Measurements from ENCODE around the gene MEG3. TPM values are rescaled to one million over a fixed set of nuclear protein-coding genes. Genes with fewer than 3 reads are reported as not detected.

MEG3 gene
- total RNA-seq, 2 donors from 2014 or later, result not detected

GRCh38 chr14:100860556-100861187 is 34.8 kb downstream of the MEG3 start:
- Mint-ChIP-seq H3K27ac (no peak overlapping the region), H3K4me1 (ENCODE audit: low read depth in 2 of 2) (no peaks in the 10 kb centered on the region)
- no peak for ATAC-seq

GRCh38 chr14:100861188-100861936 is 35.4 kb downstream of the MEG3 start:
- DNase-seq (ENCODE audit: low spot score) (no peak), ATAC-seq (no peak)
- H3K9me3 Mint-ChIP-seq, result no peaks in the 10 kb centered on the region
- peaks cover 0 to 4% of the 10 kb centered on the region in 2 donors for H3K27me3 Mint-ChIP-seq
- no peaks in the 10 kb centered on the region for H3K4me1 Mint-ChIP-seq (ENCODE audit: low read depth in 2 of 2)
- no peak overlapping the region for H3K4me3 Mint-ChIP-seq
- H3K27ac Mint-ChIP-seq, result no peak overlapping the region
- H3K36me3 Mint-ChIP-seq, result no peaks in the 10 kb centered on the region

More at GRCh38 chr14:100860556-100861187, 34.8 kb downstream of the MEG3 start:
- no peaks in the 10 kb centered on the region for H3K36me3 Mint-ChIP-seq
- peaks cover 0 to 4% of the 10 kb centered on the region in 2 donors for H3K27me3 Mint-ChIP-seq
- H3K4me3 Mint-ChIP-seq, result no peak overlapping the region
- no peaks in the 10 kb centered on the region for H3K9me3 Mint-ChIP-seq
- no peak for DNase-seq (ENCODE audit: low spot score)

GRCh38 chr14:100861937-100862247 is 36.0 kb downstream of the MEG3 start:
- DNase-seq (ENCODE audit: low spot score) (no peak), ATAC-seq (no peak)
- Mint-ChIP-seq H3K27me3 (peaks cover 0 to 4% of the 10 kb centered on the region in 2 donors), H3K4me3 (no peak overlapping the region), H3K36me3 (no peaks in the 10 kb centered on the region), H3K9me3 (no peaks in the 10 kb centered on the region), H3K4me1 (ENCODE audit: low read depth in 2 of 2) (no peaks in the 10 kb centered on the region), H3K27ac (no peak overlapping the region)

GRCh38 chr14:100862277-100862676 is 36.4 kb downstream of the MEG3 start:
- H3K36me3 Mint-ChIP-seq, result no peaks in the 10 kb centered on the region
- no peak for DNase-seq (ENCODE audit: low spot score)
- H3K27me3 Mint-ChIP-seq, result peaks cover 0 to 4% of the 10 kb centered on the region in 2 donors
- ATAC-seq, result no peak
- no peak overlapping the region for H3K27ac Mint-ChIP-seq
- no peaks in the 10 kb centered on the region for H3K4me1 Mint-ChIP-seq (ENCODE audit: low read depth in 2 of 2)
- no peaks in the 10 kb centered on the region for H3K9me3 Mint-ChIP-seq
- H3K4me3 Mint-ChIP-seq, result no peak overlapping the region

- Mint-ChIP-seq H3K27ac (no peak overlapping the region), H3K4me3 (no peak overlapping the region), H3K4me1 (ENCODE audit: low read depth in 2 of 2) (no peaks in the 10 kb centered on the region), H3K9me3 (no peaks in the 10 kb centered on the region), H3K27me3 (peaks cover 0 to 4% of the 10 kb centered on the region in 2 donors), H3K36me3 (no peaks in the 10 kb centered on the region)
- no peak for ATAC-seq
- DNase-seq (ENCODE audit: low spot score), result no peak
Measured at GRCh38 chr14:100862793-100863192, 36.9 kb downstream of the MEG3 start.

GRCh38 chr14:100864206-100864605 is 38.3 kb downstream of the MEG3 start:
- ATAC-seq (no peak), DNase-seq (ENCODE audit: low spot score) (peak; percentile 52)
- H3K9me3 Mint-ChIP-seq, result no peaks in the 10 kb centered on the region
- no peaks in the 10 kb centered on the region for H3K36me3 Mint-ChIP-seq
- no peak overlapping the region for H3K4me3 Mint-ChIP-seq
- no peaks in the 10 kb centered on the region for H3K4me1 Mint-ChIP-seq (ENCODE audit: low read depth in 2 of 2)
- peaks cover 0 to 4% of the 10 kb centered on the region in 2 donors for H3K27me3 Mint-ChIP-seq
- H3K27ac Mint-ChIP-seq, result no peak overlapping the region

- H3K4me3 Mint-ChIP-seq, result no peak overlapping the region
- no peaks in the 10 kb centered on the region for H3K4me1 Mint-ChIP-seq (ENCODE audit: low read depth in 2 of 2)
- H3K9me3 Mint-ChIP-seq, result no peaks in the 10 kb centered on the region
- H3K27ac Mint-ChIP-seq, result no peak overlapping the region
- peaks cover 0 to 1% of the 10 kb centered on the region in 2 donors for H3K27me3 Mint-ChIP-seq
- ATAC-seq, result no peak
- no peaks in the 10 kb centered on the region for H3K36me3 Mint-ChIP-seq
- peak; percentile 31 for DNase-seq (ENCODE audit: low spot score)
Measured at GRCh38 chr14:100864960-100865681, 39.2 kb downstream of the MEG3 start.

GRCh38 chr14:100865682-100866591 is 40.0 kb downstream of the MEG3 start:
- ATAC-seq (no peak), DNase-seq (ENCODE audit: low spot score) (peak; percentile 34)
- H3K36me3 Mint-ChIP-seq, result no peaks in the 10 kb centered on the region
- no peak overlapping the region for H3K27ac Mint-ChIP-seq
- no peaks in the 10 kb centered on the region for H3K9me3 Mint-ChIP-seq
- no peaks in the 10 kb centered on the region for H3K4me1 Mint-ChIP-seq (ENCODE audit: low read depth in 2 of 2)
- no peak overlapping the region for H3K4me3 Mint-ChIP-seq
- no peaks in the 10 kb centered on the region for H3K27me3 Mint-ChIP-seq

- Mint-ChIP-seq H3K4me3 (no peak overlapping the region), H3K4me1 (ENCODE audit: low read depth in 2 of 2) (peaks cover 3 to 4% of the 10 kb centered on the region in 2 donors), H3K9me3 (no peaks in the 10 kb centered on the region), H3K27me3 (no peaks in the 10 kb centered on the region), H3K36me3 (no peaks in the 10 kb centered on the region), H3K27ac (no peak overlapping the region)
- ATAC-seq (peak in 1 of 2 donors; percentile 29), DNase-seq (ENCODE audit: low spot score) (peak; percentile 32)
Measured at GRCh38 chr14:100866666-100867630, 41.0 kb downstream of the MEG3 start.

GRCh38 chr14:100867631-100868315 is 41.9 kb downstream of the MEG3 start:
- Mint-ChIP-seq H3K9me3 (no peaks in the 10 kb centered on the region), H3K36me3 (no peaks in the 10 kb centered on the region), H3K4me1 (ENCODE audit: low read depth in 2 of 2) (peaks cover 6 to 9% of the 10 kb centered on the region in 2 donors), H3K27ac (no peak overlapping the region), H3K4me3 (no peak overlapping the region), H3K27me3 (no peaks in the 10 kb centered on the region)
- DNase-seq (ENCODE audit: low spot score), result peak; percentile 16
- ATAC-seq, result no peak

GRCh38 chr14:100868621-100869370 is 42.9 kb downstream of the MEG3 start:
- Mint-ChIP-seq H3K27me3 (no peaks in the 10 kb centered on the region), H3K4me1 (ENCODE audit: low read depth in 2 of 2) (peaks cover 6 to 9% of the 10 kb centered on the region in 2 donors), H3K9me3 (no peaks in the 10 kb centered on the region), H3K36me3 (no peaks in the 10 kb centered on the region), H3K4me3 (no peak overlapping the region), H3K27ac (no peak overlapping the region)
- DNase-seq (ENCODE audit: low spot score) (peak; percentile 44), ATAC-seq (no peak)

Data from natural killer cell treated with Interleukin-12 subunit alpha and Interleukin-12 subunit beta and Interleukin-15 and Interleukin-18, amount 100 ng/mL, for 72 hours (primary cell).